GM18502 (cell line): ENCODE data around the gene ATP12A.

Experiments
- ATAC-seq: cut with Tn5 transposase; IDR thresholded peaks from one replicate; pipeline ENCODE4 v1.9.1; 2021; ENCODE audit warnings: mild to moderate bottlenecking; ENCODE audit not compliant: unreplicated experiment, poor library complexity

ATP12A gene

GRCh38 chr13:24662195-24663088 lies 17.8 kb upstream of the ATP12A start:
- ATAC-seq = no peak

- ATAC-seq = no peak
Measured at GRCh38 chr13:24663089-24663395, 17.2 kb upstream of the ATP12A start.

GRCh38 chr13:24663586-24663985 lies 16.6 kb upstream of the ATP12A start:
- ATAC-seq = no peak

- ATAC-seq = no peak
Measured at GRCh38 chr13:24664726-24665409, 15.3 kb upstream of the ATP12A start.

- no peak for ATAC-seq
Measured at GRCh38 chr13:24668511-24668910, 11.7 kb upstream of the ATP12A start.

GRCh38 chr13:24668955-24669582 lies 11.1 kb upstream of the ATP12A start:
- ATAC-seq = no peak

GRCh38 chr13:24670174-24670573 lies 10.0 kb upstream of the ATP12A start:
- ATAC-seq = no peak

- peak; percentile 67 for ATAC-seq
Measured at GRCh38 chr13:24670961-24671381, 9.2 kb upstream of the ATP12A start.

GRCh38 chr13:24671386-24672113 lies 8.7 kb upstream of the ATP12A start:
- ATAC-seq = peak; percentile 22

GRCh38 chr13:24672141-24673132 lies 7.8 kb upstream of the ATP12A start:
- no peak for ATAC-seq

GRCh38 chr13:24675806-24676570 lies 4.2 kb upstream of the ATP12A start:
- ATAC-seq = no peak

- ATAC-seq = no peak
Measured at GRCh38 chr13:24678151-24678550, 2.1 kb upstream of the ATP12A start.

GRCh38 chr13:24679686-24680085 lies 522 bp upstream of the ATP12A start:
- ATAC-seq = no peak

- no peak for ATAC-seq
Measured at GRCh38 chr13:24680921-24681604, 855 bp downstream of the ATP12A start.

- ATAC-seq = no peak
Measured at GRCh38 chr13:24681930-24682329, 1.7 kb downstream of the ATP12A start.

GRCh38 chr13:24682353-24682752 lies 2.1 kb downstream of the ATP12A start:
- no peak for ATAC-seq

- no peak for ATAC-seq
Measured at GRCh38 chr13:24683351-24683750, 3.1 kb downstream of the ATP12A start.
